HCT116 (cell line): ENCODE data around the gene CFAP92. TPM values are rescaled to one million over a fixed set of nuclear protein-coding genes. Genes with fewer than 3 reads are reported as not detected.

ENCODE experiments used
- ATAC-seq: fragments of 200-7000 bp; cut with Tn5 transposase; 2 replicates; pipeline ENCODE4 v1.9.1; 2020; ENCODE audit warnings: mild to moderate bottlenecking, moderate library complexity
- BruUV-seq: library from RNA; stranded (reverse); fragments of 400-500 nt; replicated peaks from 2 replicates; lab custom pipeline; 2021; lab: Mats Ljungman, UMichigan
- CTCF ChIA-PET: fragments of 300-600 bp; sonication (Branson Sonifier 250); formaldehyde crosslinking; loops from one replicate; lab custom pipeline; 2021; ENCODE audit warnings: antibody characterized with exemption; lab: Charles Lee
- POLR2A ChIA-PET: fragments of 300-600, 350-600 bp; sonication (Branson Sonifier 250); formaldehyde crosslinking; loops from one replicate; lab custom pipeline; 2021; ENCODE audit warnings: antibody characterized with exemption; lab: Charles Lee
- RAD21 ChIA-PET, 2 experiments: fragments of 300-600 bp; sonication (Branson Sonifier 250); formaldehyde crosslinking; loops; one replicate each; lab custom pipeline; 2023; ENCODE audit warnings: low total read pairs in 2 of 2; ENCODE audit not compliant: uncharacterized antibody in 2 of 2, unreplicated experiment in 2 of 2, low non-redundant PET in 1 of 2; lab: Charles Lee
- DNase-seq: peaks from one replicate; pipeline ENCODE4 v3.0.0-alpha.2; 2010; ENCODE audit warnings: low read depth, low spot score
- H2AFZ ChIP-seq: fragments of 200-600 bp; shearing (Covaris generic), sonication (generic); 2 replicates; pipeline ENCODE4 v1.6.1; 2017; ENCODE audit warnings: low read depth, mixed run types, mixed read lengths, antibody characterized with exemption, low read length; ENCODE audit not compliant: poor library complexity, severe bottlenecking
- H3K27ac ChIP-seq: 2 replicates; pipeline ENCODE4 v1.5.1; 2012; ENCODE audit warnings: low read depth, low read length
- H3K27me3 ChIP-seq: fragments of 200-600 bp; sonication (generic); 2 replicates; pipeline ENCODE4 v1.6.1; 2016; ENCODE audit warnings: mixed run types, low read length, mixed read lengths; ENCODE audit not compliant: insufficient read depth
- H3K36me3 ChIP-seq, 2 experiments: fragments of 200-500 bp in 1 of 2; fragments of 200-600 bp in 1 of 2; sonication (Bioruptor generic) in 1 of 2; sonication (generic) in 1 of 2; 2 replicates each; pipeline versions ENCODE4 v1.5.1 to v1.6.1; 2014 to 2016; ENCODE audit warnings: low read length in 2 of 2, inconsistent platforms in 1 of 2, mixed read lengths in 1 of 2, mixed run types in 1 of 2; ENCODE audit not compliant: insufficient read depth in 2 of 2, control insufficient read depth in 1 of 2
- H3K4me1 ChIP-seq, 2 experiments: fragments of 200-600 bp in 1 of 2; sonication (generic) in 1 of 2; 2 replicates each; pipeline versions ENCODE4 v1.5.1 to v1.6.1; 2012 to 2017; ENCODE audit warnings: low read length in 2 of 2, inconsistent platforms in 1 of 2, mild to moderate bottlenecking in 1 of 2, mixed read lengths in 1 of 2, mixed run types in 1 of 2, moderate library complexity in 1 of 2; ENCODE audit not compliant: insufficient read depth in 2 of 2, control insufficient read depth in 1 of 2
- H3K4me2 ChIP-seq: fragments of 200-600 bp; sonication (generic); 2 replicates; pipeline ENCODE4 v1.6.1; 2017; ENCODE audit warnings: mixed run types, low read length, mixed read lengths
- H3K4me3 ChIP-seq, 2 experiments: fragments of 200-600 bp in 1 of 2; sonication (generic) in 1 of 2; replicated peaks in 1 of 2; 2 replicates each; pipeline ENCODE4 v1.5.1; 2011 to 2016; ENCODE audit warnings: low read length in 2 of 2, control low read depth in 1 of 2, low read depth in 1 of 2, mild to moderate bottlenecking in 1 of 2, mixed read lengths in 1 of 2, mixed run types in 1 of 2
- H3K79me2 ChIP-seq: fragments of 200-600 bp; sonication (generic); 2 replicates; pipeline ENCODE4 v1.6.1; 2017; ENCODE audit warnings: mild to moderate bottlenecking, mixed run types, low read length, moderate library complexity, mixed read lengths; ENCODE audit not compliant: insufficient read depth
- H3K9ac ChIP-seq: fragments of 200-600 bp; sonication (generic); 2 replicates; pipeline ENCODE4 v1.6.1; 2016; ENCODE audit warnings: low read length, mixed read lengths
- H3K9me2 ChIP-seq: fragments of 200-600 bp; sonication (generic), shearing (Covaris generic); 2 replicates; pipeline ENCODE4 v1.6.1; 2017; ENCODE audit warnings: mixed run types, mild to moderate bottlenecking, moderate library complexity; ENCODE audit not compliant: insufficient read depth
- H3K9me3 ChIP-seq, 2 experiments: fragments of 200-500 bp in 1 of 2; fragments of 200-600 bp in 1 of 2; sonication (Bioruptor generic) in 1 of 2; sonication (generic) in 1 of 2; 2 replicates each; pipeline ENCODE4 v1.6.1; 2014 to 2017; ENCODE audit warnings: low read length in 2 of 2, mixed read lengths in 2 of 2, inconsistent platforms in 1 of 2, low read depth in 1 of 2, mild to moderate bottlenecking in 1 of 2, mixed run types in 1 of 2, moderate library complexity in 1 of 2; ENCODE audit not compliant: control insufficient read depth in 1 of 2, insufficient read depth in 1 of 2
- H4K20me1 ChIP-seq: fragments of 200-600 bp; sonication (generic), shearing (Covaris generic); 2 replicates; pipeline ENCODE4 v1.6.1; 2017; ENCODE audit warnings: mixed run types, mild to moderate bottlenecking, moderate library complexity; ENCODE audit not compliant: insufficient read depth
- ATF3 ChIP-seq: IDR thresholded peaks from 2 replicates; pipeline ENCODE4 v1.6.1; 2012
- CBX3 ChIP-seq: IDR thresholded peaks from 2 replicates; pipeline ENCODE4 v1.6.1; 2012; ENCODE audit warnings: low read depth
- CTCF ChIP-seq, 3 experiments: fragments of 200-600 bp in 1 of 3; sonication (generic) in 1 of 3; IDR thresholded peaks in 2 of 3; conservative IDR thresholded peaks in 1 of 3; 2 replicates each; pipeline ENCODE4 v1.5.1; 2012 to 2017; ENCODE audit warnings: low read depth in 2 of 3, low read length in 2 of 3, antibody characterized with exemption in 1 of 3, borderline replicate concordance in 1 of 3, control low read depth in 1 of 3, mild to moderate bottlenecking in 1 of 3, mixed read lengths in 1 of 3, mixed run types in 1 of 3, moderate library complexity in 1 of 3; ENCODE audit not compliant: insufficient read depth in 1 of 3
- EGR1 ChIP-seq: IDR thresholded peaks from 2 replicates; pipeline ENCODE4 v1.6.1; 2012; ENCODE audit warnings: low read depth
- EZH2 ChIP-seq: fragments of 200-600 bp; sonication (generic); IDR thresholded peaks from 2 replicates; pipeline ENCODE4 v1.6.1; 2017; ENCODE audit warnings: antibody characterized with exemption, mixed run types
- EZH2phosphoT487 ChIP-seq: fragments of 200-600 bp; IDR thresholded peaks from 2 replicates; pipeline ENCODE4 v1.6.1; 2018; ENCODE audit warnings: antibody characterized with exemption, borderline replicate concordance
- FOSL1 ChIP-seq: IDR thresholded peaks from 2 replicates; pipeline ENCODE4 v1.6.1; 2012; ENCODE audit warnings: low read depth
- JUND ChIP-seq: IDR thresholded peaks from 2 replicates; pipeline ENCODE4 v1.6.1; 2012
- MAX ChIP-seq: IDR thresholded peaks from 2 replicates; pipeline ENCODE4 v1.6.1; 2012
- POLR2AphosphoS5 ChIP-seq: IDR thresholded peaks from 2 replicates; pipeline ENCODE4 v1.6.1; 2011; ENCODE audit warnings: mild to moderate bottlenecking, low read depth, low read length, moderate library complexity
- RAD21 ChIP-seq: IDR thresholded peaks from 2 replicates; pipeline ENCODE4 v1.6.1; 2012; ENCODE audit warnings: low read depth, mild to moderate bottlenecking
- SIN3A ChIP-seq: IDR thresholded peaks from 2 replicates; pipeline ENCODE4 v1.6.1; 2012; ENCODE audit warnings: low read depth
- SRF ChIP-seq: IDR thresholded peaks from 2 replicates; pipeline ENCODE4 v1.6.1; 2012; ENCODE audit warnings: low read depth
- TCF7L2 ChIP-seq: IDR thresholded peaks from 2 replicates; pipeline ENCODE4 v1.7.0; 2011; ENCODE audit warnings: borderline replicate concordance, inconsistent platforms; ENCODE audit not compliant: insufficient read depth, insufficient read length; ENCODE audit errors: extremely low read depth
- YY1 ChIP-seq: IDR thresholded peaks from 2 replicates; pipeline ENCODE4 v1.6.1; 2011; ENCODE audit warnings: low read length, low read depth, moderate library complexity, mild to moderate bottlenecking; ENCODE audit not compliant: insufficient replicate concordance; ENCODE audit errors: extremely low read depth
- ZBTB33 ChIP-seq: IDR thresholded peaks from 2 replicates; pipeline ENCODE4 v1.6.1; 2011; ENCODE audit warnings: mild to moderate bottlenecking, low read length, moderate library complexity; ENCODE audit not compliant: insufficient replicate concordance; ENCODE audit errors: extremely low read depth
- ZFX ChIP-seq: fragments of 450-650 bp; IDR thresholded peaks from 2 replicates; pipeline ENCODE4 v1.6.1; 2017
- ZNF274 ChIP-seq: fragments of 200-500 bp; sonication (Bioruptor generic); IDR thresholded peaks from 2 replicates; pipeline ENCODE4 v1.6.1; 2014; ENCODE audit warnings: mild to moderate bottlenecking, low read depth, low read length, inconsistent platforms
- intact Hi-C: fragments of 100-400 bp; cut with micrococcal nuclease; formaldehyde crosslinking; loops from 2 replicates; pipeline ENCODE4 v1.10.0; 2022
- total RNA-seq: library from RNA; stranded (reverse); gene quantifications from one replicate; pipeline ENCODE4 v1.2.1, GENCODE V29; 2021; ENCODE audit not compliant: unreplicated experiment

The CFAP92 gene
- total RNA-seq, 1 experiment from 2014 or later, result 3.6 TPM

GRCh38 chr3:128965818-128966217, 28.1 kb downstream of the CFAP92 start:
- DNase-seq (no peak), ATAC-seq (no peak)
- intact Hi-C loops, result no loop called here
- H3K4me3 ChIP-seq, result no peak overlapping the region
- H3K27ac ChIP-seq, result no peak overlapping the region
- no peaks in the 10 kb centered on the region for H3K27me3 ChIP-seq
- H2AFZ ChIP-seq, result no peak overlapping the region
- ChIA-PET RAD21 (no interaction called here), CTCF (no interaction called here), POLR2A (interaction anchor here (0.5 kb wide), 1 partner anchor 431 kb away, joined by 3 read pairs; no protein-coding TSS in a partner anchor)
- H3K79me2 ChIP-seq, result no peaks in the 10 kb centered on the region
- H3K9ac ChIP-seq, result no peak overlapping the region
- BruUV-seq, result no TSS peak
- H3K36me3 ChIP-seq, result no peaks in the 10 kb centered on the region
- H3K9me2 ChIP-seq, result no peaks in the 10 kb centered on the region
- no peak overlapping the region for H3K4me2 ChIP-seq
- H3K9me3 ChIP-seq, result no peaks in the 10 kb centered on the region
- 0 out of 4 replicates have a peak, but pooled peaks cover 0 to 3% of the 10 kb centered on the region in 2 experiments for H3K4me1 ChIP-seq
- H4K20me1 ChIP-seq, result no peaks in the 10 kb centered on the region
- TF ChIP-seq YY1, result no peak
- TF ChIP-seq CBX3, result no peak
- TF ChIP-seq RAD21, result no peak
- TF ChIP-seq EGR1, result no peak
- TF ChIP-seq EZH2phosphoT487, result no peak
- no peak for TF ChIP-seq ATF3
- no peak for TF ChIP-seq POLR2AphosphoS5
- TF ChIP-seq SRF, result no peak
- no peak for TF ChIP-seq ZFX
- no peak for TF ChIP-seq CTCF (IDR thresholded peaks at IDR 0.05 in 2 of 3, conservative IDR thresholded peaks at IDR 0.05 in 1 of 3; ENCODE audit: borderline replicate concordance in 1 of 3, insufficient read depth in 1 of 3, low read depth in 2 of 3, low read length in 2 of 3)
- TF ChIP-seq FOSL1, result no peak
- no peak for TF ChIP-seq ZBTB33
- TF ChIP-seq EZH2, result no peak
- no peak for TF ChIP-seq MAX
- TF ChIP-seq TCF7L2, result no peak
- no peak for TF ChIP-seq JUND
- no peak for TF ChIP-seq ZNF274
- no peak for TF ChIP-seq SIN3A
